ENCODE data around the gene MAGEE1.

- no peak for TF ChIP-seq CTCF (IDR thresholded peaks at IDR 0.05)
- no peak for TF ChIP-seq EZH2 (IDR thresholded peaks at IDR 0.05)
- no peak for TF ChIP-seq EZH2phosphoT487 (IDR thresholded peaks at IDR 0.05)
These were observed 5.7 kb downstream of the MAGEE1 start for GRCh38 chrX:76433219-76433618.

Data from neural progenitor cell (in vitro differentiated cells).